Epidermal melanocyte (primary cell): ENCODE data around the gene IL22RA2.
"Not testable (repeated sequence)": the region's sequence is repeated elsewhere in the genome, so short reads cannot be mapped to it uniquely, and the experiment has no call there.

Source experiments
- DNase-seq: peaks from one replicate; pipeline ENCODE4 v3.0.0; 2011; ENCODE audit warnings: low spot score; ENCODE audit not compliant: insufficient read length

The IL22RA2 gene

DNA sequence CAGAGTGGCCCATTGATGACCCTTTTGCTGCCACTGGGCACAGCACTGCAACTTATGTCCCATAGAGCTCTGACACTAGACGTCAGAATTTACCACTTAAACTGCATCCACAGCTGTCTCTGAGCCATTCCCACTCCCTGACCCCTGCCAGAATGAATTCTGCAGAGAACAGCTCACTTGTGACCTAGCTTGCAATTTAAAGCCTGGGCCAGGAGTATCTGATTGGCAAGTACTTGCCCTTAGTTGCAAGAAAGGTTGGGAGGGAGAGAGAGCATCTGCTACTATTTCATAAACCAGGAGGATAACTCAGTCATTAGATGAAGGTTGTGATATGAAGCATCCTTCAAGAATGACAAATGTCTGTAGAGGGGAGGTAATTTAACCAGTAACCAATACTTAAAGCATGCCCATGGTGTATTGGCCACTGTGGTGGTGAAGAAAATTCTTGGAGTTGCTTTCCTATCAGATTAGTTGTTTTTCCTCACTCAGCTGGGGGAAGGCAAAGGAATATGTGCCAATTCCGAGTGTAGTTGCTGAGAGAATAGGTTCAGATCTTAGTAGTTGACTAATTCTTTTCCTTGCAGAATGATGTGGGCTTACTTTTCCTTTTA, 46.5 kb downstream of the IL22RA2 start:
- DNase-seq = no peak

DNA sequence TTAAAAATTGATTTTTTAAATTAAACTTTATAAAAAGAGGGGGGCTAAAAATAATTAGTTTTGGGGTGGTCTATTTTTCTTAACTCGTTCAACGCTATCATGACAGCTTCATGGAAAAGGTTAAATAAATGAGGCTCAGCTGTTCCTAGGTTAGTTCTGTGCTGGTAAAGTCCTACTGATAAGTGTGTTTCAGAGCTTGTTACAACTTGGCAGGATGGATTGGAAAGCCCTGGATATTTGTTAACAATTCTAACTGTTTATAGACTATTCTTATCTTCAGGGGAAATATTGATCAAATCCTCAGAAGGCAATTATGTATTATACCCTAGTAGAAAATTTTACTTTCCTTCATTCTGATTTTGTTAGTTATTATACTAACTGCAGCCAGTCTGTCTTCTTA, 50.4 kb downstream of the IL22RA2 start:
- no peak for DNase-seq

DNA sequence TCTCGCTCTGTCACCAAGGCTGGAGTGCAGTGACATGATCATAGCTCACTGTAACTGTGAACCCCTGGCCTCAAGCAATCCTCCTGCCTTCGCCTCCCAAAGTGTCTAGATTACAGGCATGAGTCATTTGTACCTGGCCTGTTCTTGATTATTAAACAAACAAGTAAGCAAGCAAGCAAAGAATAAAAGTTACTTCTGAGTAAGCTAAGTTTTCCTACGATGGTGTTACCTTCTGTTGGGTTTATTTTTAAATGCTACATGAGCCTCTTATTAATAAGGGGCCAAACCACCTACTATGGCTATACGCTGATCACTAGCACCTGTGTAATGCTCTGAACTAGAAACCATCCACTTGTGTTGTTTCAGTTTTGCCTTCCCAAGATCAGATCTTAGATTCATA, 50.8 kb downstream of the IL22RA2 start:
- no peak for DNase-seq

DNA sequence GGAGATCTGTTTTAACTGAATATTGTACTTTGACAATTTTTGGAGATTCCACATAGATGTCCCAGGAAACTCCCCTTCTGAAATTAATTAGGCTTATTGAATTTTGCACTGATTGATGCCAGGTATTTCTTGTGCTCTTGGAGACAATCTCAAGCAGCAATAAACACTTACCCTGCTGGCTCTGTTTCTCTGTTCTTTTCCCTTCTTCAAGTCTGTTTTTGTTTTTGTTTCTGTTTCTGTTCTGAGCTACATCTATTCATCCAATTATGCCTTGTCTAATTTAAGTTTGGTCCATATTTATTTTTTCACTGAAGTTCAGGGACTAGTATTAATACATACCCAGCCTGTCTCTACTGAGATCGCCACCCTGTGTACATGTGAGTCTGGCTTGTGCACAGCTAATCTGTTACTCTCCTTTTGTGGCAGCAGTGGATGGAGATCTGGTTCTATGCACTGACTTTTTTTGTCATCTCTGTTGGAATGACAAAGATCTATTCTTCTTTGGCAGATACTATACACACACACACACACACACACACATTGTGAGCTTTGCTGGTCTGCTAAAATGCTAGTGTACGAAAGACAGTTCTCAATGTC, 51.9 kb downstream of the IL22RA2 start:
- no peak for DNase-seq

DNA sequence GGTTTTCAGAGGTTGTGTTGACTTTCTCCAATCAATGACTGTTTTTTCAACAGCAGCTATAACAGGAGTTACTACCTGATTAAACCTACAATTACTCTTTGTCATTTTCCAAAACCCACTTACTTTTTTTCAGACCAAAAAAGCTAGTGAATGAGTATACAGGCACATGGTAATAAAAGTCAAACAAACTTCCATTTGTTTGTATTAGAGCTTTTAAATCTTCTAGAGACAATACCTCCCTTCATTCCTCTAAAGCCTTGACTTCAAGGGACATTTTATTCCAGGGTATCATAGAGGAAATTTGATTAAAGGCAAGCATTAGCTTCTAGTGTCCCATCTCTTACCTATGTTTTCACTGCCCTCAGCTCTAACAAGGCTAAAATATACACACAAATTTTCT, 52.7 kb downstream of the IL22RA2 start:
- DNase-seq = no peak

DNA sequence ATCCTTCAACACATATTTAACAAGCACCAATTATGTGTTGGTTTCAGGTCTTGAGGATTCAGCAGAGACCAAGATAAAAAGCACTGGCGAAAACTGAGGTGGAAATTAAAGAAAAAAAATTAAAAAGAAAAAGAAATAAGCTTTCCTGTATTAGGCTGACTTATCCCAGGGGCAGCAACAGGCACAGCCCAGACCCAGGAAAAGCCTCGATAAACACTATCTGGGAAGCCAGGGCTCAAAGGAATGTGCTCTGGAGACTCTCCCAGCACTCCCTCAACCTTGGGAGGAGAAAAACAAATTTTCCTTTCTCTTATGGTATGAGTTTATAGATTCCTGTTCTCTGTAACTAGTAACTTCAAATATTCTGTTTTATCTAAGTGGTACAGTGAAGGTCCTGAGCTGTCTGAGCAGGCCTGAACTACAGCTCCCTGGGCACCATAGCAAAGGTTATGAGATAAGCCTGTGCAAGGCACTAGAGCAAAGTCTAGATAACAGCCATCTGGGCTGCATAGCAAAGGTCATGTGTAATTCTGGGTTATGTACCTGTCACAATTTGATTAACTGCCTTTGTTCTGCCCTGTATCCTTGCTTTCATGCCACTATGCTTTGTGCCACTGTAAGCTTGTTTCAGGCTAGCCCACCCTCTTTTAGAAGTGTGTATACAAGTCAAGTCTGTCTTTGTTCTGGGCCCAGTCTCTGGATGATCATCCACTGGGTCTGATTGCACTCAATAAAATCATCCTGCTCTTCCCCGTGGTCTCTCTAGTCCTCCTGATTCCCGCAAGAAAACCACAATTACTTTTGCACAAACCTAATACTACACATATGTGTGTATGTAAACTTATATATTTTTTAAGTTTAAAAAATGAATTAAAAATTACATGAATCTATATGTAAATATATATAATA, 54.0 kb downstream of the IL22RA2 start:
- DNase-seq = no peak

DNA sequence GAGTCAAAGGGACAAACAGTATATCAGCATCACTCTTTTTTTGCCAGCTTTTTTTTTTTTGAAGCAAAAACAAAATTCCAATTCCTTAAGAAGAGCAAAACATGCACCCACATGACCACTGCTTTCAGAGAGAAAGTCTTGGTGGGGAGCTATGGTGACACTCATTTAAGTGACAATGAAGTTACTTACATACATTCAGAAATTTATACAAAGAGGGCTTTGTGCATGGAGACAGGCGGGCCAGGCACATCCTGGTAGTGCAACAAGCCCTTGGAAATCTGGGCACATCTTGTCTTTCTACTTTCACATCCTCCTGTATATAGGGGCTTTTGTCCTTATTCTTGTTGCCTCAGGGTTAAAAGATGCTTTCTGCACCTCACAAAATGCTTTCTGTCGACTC, 55.9 kb downstream of the IL22RA2 start:
- no peak for DNase-seq

DNA sequence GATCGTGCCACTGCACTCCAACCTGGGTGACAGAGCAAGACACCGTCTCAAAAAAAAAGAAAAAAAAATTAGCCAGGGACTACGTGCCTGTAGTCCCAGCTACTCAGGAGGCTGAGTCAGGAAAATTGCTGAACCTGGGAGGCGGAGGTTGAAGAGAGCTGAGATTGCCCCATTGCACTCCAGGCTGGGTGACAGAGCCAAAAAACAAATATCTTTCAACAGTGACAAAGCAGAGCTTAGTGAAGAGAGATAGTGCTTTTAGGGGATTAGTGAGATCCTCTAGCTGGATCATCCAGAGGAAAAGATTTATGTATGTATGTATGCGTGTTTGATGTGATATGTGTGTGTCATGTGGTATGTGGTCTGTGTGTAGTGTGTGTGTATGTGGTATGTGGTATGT, 56.6 kb downstream of the IL22RA2 start:
- no peak for DNase-seq

DNA sequence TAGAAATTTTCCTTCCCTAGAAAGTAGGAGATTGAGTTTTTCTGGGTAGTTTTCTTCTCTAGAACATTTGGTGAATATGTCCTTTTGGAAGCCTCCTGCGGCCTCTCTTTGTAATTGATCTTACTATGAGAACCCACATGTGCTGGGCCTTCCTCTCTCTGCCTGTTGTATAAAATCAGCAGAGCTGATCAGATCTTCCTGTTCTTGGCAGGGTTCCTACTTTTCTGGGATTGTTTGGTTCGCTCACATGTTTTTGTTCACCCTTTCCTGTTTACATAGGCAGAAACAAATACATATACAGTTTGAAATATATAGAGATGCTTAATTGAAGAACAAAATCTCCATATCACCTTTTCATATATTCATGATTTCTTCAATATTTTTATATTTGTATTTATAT, 57.8 kb downstream of the IL22RA2 start:
- DNase-seq = no peak

DNA sequence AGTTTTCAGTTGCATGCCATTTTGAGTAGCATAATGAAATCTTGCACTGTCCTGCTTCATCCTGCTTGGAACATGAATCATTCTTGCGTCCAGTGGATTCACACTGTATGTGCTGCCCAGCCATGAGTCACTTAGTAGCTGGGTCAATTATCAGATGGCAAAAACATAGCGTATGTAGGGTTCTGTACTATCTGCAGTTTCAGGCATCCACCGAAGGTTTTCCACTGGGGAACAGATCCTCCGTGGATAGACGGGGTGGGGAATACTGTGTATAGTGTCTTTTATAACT, 61.4 kb downstream of the IL22RA2 start:
- no peak for DNase-seq

DNA sequence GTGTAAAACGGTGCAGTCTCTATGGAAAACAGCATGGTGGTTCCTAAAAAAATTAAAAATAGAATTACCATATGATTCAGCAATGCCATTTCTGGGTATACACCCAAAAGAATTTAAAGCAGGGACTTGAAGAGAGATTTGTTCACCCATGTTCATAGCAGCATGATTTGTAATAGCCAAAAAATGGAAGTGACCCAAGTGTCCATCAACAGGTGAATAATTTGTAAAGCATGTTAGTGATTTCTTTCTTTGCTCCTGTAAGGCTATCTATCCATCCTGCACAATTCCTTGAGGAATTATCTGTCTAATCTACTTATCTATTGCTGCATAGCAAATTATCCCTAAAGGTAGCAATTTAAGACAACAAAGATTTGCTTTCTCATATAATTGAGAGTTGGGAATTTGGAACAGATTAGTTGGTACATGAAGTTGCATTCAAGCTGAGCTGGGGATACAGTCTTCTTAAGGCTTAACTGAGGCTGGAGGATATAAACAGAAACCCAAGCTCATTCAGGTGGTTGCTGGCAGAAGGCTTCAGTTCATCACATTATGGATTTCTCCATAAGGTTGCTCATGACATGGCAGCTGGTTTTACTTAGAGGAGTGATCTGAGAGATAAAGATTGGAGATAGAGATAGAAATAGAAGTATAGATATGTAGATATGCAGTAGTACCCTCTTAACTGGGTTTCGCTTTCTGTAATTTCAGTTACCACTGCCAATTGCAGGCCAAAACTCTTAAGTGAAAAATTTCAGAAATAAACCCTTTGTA, 62.0 kb downstream of the IL22RA2 start:
- DNase-seq = no peak

DNA sequence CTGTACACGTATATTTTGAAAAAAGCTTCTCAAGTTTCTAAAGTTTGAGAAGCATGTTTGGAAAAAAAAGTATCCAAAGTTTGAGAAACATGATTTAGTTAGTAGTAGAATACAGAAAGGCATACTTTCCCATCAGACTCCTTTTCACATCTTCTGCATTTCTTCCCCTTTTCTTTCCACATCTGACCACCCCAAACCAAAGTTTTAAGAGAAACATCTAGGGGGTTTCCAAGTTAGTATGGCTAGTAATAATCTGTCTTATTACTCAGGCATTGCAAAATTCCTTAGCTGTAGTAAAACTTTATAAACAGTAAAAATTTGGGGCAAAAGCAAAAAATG, 65.7 kb downstream of the IL22RA2 start:
- no peak for DNase-seq

DNA sequence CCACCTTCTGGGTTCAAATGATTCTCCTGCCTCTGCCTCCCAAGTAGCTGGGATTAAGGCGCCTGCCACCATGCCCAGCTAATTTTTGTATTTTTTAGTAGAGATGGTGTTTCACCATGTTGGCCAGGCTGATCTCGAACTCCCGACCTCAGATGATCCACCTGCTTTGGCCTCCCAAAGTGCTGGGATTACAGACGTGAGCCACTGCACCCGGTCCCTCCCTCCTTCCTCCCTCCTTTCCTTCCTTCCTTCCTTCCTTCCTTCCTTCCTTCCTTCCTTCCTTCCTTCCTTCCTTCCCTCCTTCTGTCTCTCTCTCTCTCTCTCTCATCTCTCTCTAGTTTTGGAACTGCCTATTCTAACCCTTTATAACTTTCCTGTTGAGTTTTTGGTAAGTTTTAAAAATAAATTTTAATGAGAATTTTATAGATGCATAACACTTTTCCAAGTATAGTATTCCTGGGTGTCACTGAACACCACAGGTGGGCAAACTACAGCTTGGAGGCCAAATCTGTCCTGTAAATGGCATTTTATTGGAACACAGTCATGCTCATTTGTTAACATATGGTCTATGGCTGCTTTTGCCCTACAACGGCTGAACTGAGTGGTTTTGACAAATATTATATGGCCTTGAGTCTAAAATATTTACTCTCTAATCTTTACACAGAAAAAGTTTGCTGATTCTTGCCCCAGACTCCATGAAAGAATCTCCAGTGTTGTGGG, 66.2 kb downstream of the IL22RA2 start:
- DNase-seq = not testable (repeated sequence)

DNA sequence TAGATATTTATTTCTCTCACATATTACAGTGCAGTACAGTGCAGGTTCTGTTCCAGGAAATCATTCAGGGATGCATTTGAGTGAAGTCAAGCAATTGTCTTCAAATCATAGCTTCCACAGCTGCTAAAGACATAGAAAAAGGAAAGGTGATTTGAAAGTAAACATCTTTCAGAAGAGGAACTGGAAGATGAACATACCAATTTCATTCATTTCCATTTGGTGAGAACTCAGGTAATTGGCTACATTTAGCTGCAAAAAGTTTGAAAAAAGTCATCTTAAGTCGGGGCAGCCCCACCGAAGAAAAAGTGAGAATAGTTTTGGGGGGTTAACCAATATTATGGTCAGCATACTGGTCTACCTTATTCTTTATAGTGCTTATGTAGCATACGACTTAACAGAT, 67.3 kb downstream of the IL22RA2 start:
- no peak for DNase-seq

DNA sequence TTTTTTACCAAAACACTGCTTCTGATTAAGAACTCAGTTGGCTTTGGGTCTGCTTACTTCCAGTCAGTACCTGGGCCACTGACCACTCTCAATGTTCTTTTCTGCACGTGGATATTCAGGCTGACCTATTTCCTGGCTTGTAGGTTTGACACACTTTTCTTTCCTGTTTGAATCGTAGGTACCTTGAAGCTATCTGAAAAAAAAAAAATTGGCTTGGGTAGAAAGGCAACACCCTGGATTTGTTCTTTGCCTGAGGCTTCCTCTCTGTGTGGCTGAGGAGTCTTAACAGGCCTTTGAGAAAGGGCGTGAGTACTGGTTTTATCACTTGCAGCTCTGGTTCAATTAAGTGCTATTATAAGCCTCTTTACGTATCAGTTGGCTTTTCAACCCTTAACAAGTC, 68.1 kb downstream of the IL22RA2 start:
- DNase-seq = no peak

DNA sequence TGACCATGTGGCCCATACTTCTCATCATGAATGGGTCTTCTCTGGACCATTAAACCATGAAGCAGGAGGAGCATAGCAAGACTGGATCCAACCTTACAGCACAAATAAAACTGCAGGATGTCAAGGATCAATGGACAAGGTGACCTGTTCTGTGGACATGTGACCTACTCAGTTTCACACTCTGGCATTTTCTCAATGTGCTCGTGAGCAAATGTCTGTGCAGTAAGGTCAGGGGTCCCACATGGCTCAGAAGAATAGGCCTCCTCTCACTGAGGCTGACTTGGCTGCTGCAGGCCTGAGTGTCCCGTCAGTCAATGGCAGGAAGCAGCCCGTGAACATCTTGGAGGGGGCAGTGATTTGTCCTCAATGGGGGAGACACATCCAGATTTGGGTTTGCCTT, 68.5 kb downstream of the IL22RA2 start:
- DNase-seq = no peak

DNA sequence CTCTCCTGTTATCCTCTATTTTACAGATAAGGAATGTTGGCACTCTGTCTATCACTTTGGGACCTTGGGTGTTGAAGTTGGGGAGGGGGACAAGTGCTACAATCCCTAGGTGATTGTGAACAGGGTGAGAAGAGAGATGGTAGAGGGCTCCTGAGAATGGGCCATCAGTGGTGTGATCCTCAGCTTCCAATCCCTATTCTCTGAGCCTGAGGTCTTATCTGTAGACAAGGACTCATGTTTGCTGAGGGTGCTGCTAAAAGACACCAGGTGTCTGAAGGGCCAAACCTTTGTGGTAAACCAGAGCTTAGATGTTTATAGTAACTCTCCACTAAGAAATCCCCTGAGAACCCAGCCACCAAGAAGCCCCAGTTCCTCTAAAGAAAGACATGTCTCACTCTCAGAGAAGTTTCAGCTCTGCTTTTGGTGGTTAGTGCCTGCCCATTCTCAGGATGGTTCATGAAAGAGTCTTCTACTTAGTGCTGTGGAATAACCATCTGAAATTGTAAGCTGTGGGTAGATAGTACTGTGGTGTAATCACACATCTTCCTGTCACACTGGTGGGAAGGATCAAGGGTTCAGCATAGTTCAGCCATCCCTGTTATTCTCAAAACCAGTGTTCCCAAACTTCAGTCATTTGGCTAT, 70.5 kb downstream of the IL22RA2 start:
- no peak for DNase-seq

DNA sequence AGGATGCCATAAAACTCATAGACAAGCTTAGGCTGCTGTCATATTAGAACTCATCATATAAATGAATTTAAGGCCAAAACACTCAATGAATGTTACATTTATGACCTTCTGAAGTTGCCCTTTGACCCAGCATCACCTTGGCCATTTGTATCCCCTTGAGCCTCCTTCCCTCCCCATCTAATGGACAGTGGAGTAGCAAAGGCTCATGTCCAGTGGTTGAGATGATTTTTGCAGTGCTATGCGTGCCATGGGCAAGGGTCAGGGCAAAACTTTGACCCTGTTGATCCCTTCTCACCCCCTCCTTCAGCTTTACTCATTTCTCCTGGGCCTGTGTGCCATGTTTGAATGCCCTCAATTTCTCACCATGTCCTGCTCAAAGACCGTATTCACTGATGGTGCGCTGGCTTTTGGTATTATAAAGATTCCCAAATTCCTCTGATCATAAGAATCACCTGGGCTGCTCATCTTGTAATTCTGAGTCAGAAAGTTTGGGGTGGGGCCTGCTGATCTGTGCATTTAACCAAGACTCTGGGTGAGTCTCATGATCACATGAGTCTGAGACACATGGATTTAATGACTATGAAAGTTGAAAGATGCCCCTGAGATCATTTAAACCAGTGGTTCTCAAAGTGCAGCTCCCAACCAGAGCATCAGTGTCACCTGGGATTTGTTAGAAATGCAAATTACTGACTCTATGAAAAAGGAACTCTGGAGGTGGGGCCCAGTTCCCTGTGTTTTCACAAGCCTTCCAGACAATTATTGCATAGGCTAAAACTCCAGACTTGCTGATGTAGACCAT, 71.2 kb downstream of the IL22RA2 start:
- no peak for DNase-seq

DNA sequence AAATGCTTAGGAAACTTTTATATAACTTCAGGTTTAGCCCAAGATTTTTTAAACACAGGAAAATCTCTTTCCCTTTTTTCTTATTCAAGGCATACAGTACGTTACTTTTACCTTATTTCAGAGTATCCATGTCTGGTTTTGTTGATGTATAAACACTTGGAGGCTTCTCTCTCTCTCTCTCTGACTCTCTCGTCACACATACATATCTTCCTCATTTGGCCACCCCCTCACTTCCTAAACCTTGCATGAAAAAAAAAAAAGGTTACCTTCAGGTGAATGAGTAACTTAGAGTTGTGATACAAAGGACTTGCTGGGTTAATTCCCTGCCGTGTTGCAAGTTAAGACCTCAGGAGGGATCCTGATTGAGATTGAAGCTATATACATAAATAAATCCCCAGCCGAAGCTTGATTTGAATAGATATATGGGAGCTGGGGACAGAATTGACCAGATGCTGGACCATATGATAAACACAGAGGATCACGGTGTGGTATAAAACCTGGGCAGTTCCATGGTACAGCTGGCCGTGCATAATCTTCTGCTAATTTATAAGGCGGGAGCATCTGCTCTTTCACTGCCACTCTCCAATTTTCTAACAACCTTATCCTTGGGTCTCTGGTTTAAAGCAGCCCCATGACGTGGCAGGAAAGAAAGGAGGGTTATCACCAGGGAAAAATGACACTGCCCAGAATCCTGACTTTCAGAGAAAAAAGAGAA, 73.6 kb downstream of the IL22RA2 start:
- DNase-seq = no peak

DNA sequence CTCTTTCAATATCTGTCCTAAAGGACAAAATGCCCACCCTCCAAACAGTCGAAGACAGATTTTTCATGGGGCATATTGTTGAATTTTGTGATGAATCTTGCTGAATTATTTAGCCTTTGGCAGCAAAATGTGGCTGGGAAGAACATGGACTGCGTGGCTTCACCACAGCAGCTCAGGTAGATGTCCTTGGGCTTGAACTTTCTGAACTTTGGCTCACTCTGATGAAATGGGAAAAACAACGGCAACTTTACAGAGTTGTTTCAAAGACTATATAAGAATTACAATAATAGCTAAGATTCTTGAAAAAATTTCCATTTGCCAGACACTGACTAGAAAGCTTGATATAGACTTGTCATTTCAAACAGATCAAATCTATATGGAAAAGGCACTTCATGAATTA, 75.9 kb downstream of the IL22RA2 start:
- DNase-seq = no peak
